Upper lobe of right lung (tissue), 1 donor: ENCODE results near the gene ACTR1B. TPM values are rescaled to one million over a fixed set of nuclear protein-coding genes. Genes with fewer than 3 reads are reported as not detected.
A peak's percentile ranks its signal among the peaks of the same experiment; 100 is the strongest.
"Not testable (repeated sequence)": the region's sequence is repeated elsewhere in the genome, so short reads cannot be mapped to it uniquely, and the experiment has no call there.

Source experiments
- ATAC-seq: fragments of 200-7000 bp; cut with Tn5 transposase; one replicate; pipeline ENCODE4 v1.9.1; 2020; ENCODE audit warnings: mild to moderate bottlenecking, moderate library complexity
- DNase-seq: peaks from one replicate; pipeline ENCODE4 v3.0.0-alpha.2; 2020
- H3K27ac ChIP-seq: fragments of 200-600 bp; one replicate; pipeline ENCODE4 v1.8.0; 2022
- H3K27me3 ChIP-seq: fragments of 200-600 bp; one replicate; pipeline ENCODE4 v1.8.0; 2022; ENCODE audit warnings: mild to moderate bottlenecking
- H3K36me3 ChIP-seq: fragments of 200-600 bp; one replicate; pipeline ENCODE4 v1.8.0; 2022
- H3K4me1 ChIP-seq: fragments of 200-600 bp; one replicate; pipeline ENCODE4 v1.8.0; 2022
- H3K4me3 ChIP-seq: fragments of 200-600 bp; one replicate; pipeline ENCODE4 v1.8.0; 2022; ENCODE audit warnings: mild to moderate bottlenecking
- H3K9me3 ChIP-seq: fragments of 200-600 bp; one replicate; pipeline ENCODE4 v1.8.0; 2022
- intact Hi-C: fragments of 100-400 bp; cut with DNase I; formaldehyde crosslinking; loops from one replicate; pipeline ENCODE4 v1.11.0; 2022
- long read RNA-seq: library from polyadenylated mRNA; unstranded; transcript quantifications from one replicate; pipeline ENCODE4 v2.0.0, GENCODE V29; 2021
- total RNA-seq: library from RNA; stranded (reverse); fragmentation: NEBNext Ultra II Directional; extraction: Animal tissue kit (Norgen Biotek cat#: 25700); gene quantifications from one replicate; pipeline ENCODE4 v1.2.1, GENCODE V29; 2021
- TF ChIP-seq, protein P1 (sequence below): fragments of 200-600 bp; IDR thresholded peaks from one replicate; pipeline ENCODE4 v1.8.0; 2022; ENCODE audit warnings: antibody characterized with exemption
- donor health status: DM: no; HTN: yes; CAD: no; lungs with severe emphysema.

The ACTR1B gene
- total RNA-seq = 60.7 TPM
- long read RNA-seq, transcript ACTR1B-201 (11 exons, 2,243 nt) = major isoform, 34 of 59 reads
- long read RNA-seq, partial matches to known transcripts = 13 of 59 reads
- long read RNA-seq, other reads (novel, unspliced or antisense) = 12 of 59 reads

DNA sequence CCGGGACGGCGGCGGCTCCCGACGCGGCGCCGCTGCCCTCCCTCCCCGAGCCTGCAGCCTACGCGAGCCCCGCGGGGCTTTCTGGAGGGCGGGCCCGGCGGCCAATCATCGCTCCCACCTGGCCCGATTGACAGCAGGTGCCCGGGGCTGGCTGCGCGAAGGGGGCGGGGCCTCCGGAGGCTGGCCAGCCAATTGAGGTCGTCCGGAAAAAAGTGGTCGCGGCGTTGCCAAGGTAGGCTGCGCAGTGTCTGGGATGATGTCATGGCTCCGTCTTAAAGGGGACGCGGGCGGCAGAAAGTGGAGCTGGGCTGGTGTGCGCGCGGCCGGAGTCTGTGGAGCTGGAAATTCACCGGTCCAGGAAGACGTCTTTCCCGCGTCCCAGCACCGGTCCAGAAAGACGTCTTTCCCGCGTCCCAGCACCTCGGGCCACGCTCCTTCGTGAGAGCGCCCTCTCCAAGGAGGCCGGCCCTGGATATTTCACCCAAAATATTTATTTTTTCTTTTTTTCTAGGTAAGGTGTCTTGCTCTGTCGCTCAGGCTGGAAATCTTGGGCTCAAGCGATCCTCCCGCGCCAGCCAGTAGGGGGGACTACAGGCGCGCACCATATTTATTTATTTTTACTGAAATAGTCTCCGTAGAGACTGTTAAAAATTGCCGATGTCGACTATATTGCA, at the start of gene ACTR1B:
TSS of gene ACTR1B (minus strand) at position 83 of the 674 bp plus-strand sequence. CDS start 154 bp downstream, outside the sequence.
- no peaks in the 10 kb centered on the region for H3K9me3 ChIP-seq
- ATAC-seq (peak; percentile 95), DNase-seq (peak; percentile 99)
- peak within 1 kb of the TSS; percentile 67 for H3K4me3 ChIP-seq
- H3K4me1 ChIP-seq = peaks cover 20% of the 10 kb centered on the region
- peak within 1 kb of the TSS; percentile 97 for H3K27ac ChIP-seq
- TF ChIP-seq, protein P1, sequence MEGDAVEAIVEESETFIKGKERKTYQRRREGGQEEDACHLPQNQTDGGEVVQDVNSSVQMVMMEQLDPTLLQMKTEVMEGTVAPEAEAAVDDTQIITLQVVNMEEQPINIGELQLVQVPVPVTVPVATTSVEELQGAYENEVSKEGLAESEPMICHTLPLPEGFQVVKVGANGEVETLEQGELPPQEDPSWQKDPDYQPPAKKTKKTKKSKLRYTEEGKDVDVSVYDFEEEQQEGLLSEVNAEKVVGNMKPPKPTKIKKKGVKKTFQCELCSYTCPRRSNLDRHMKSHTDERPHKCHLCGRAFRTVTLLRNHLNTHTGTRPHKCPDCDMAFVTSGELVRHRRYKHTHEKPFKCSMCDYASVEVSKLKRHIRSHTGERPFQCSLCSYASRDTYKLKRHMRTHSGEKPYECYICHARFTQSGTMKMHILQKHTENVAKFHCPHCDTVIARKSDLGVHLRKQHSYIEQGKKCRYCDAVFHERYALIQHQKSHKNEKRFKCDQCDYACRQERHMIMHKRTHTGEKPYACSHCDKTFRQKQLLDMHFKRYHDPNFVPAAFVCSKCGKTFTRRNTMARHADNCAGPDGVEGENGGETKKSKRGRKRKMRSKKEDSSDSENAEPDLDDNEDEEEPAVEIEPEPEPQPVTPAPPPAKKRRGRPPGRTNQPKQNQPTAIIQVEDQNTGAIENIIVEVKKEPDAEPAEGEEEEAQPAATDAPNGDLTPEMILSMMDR = peak; percentile 63
- intact Hi-C loops = no loop called here
- no peaks in the 10 kb centered on the region for H3K27me3 ChIP-seq
- H3K36me3 ChIP-seq = peaks cover 2% of the 10 kb centered on the region

DNA sequence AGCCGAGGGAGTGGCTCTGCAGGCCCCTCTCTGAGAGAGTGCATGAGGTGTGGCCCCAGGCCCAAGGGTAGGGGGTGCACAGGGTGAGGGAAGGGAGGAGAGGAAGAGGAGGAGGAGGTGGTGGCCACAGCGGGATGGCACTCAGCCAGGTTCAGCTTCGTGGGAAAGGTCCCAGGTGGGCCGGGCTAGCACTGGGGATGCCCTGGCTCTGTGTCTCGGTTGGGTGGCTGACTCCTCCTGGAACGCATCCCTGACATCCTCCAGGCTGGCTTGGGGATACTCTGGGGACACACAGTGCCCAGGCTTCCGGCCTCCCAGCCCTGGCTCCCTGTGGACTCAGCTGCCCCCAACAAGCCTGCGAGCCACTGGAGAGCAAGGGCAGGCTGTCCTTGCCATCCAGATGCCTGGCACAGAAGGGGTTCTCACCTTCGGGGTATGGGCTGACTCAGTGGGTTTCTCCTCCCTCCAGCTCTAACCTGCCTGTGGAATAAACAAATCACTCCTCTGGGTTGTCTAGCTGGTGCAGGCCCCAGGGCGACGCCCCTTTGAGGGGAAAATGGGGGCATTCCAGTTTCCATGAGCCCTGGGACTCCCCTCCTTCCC, 49.0 kb upstream of the ACTR1B start:
- Histone ChIP-seq H3K4me1 (no peaks in the 10 kb centered on the region), H3K36me3 (no peaks in the 10 kb centered on the region), H3K27me3 (peaks cover 8% of the 10 kb centered on the region), H3K9me3 (no peaks in the 10 kb centered on the region), H3K4me3 (no peak overlapping the region), H3K27ac (peak overlapping the region; percentile 63)
- ATAC-seq = no peak
- peak; percentile 58 for DNase-seq
- TF ChIP-seq, protein P1 = no peak
- intact Hi-C loops = no loop called here

DNA sequence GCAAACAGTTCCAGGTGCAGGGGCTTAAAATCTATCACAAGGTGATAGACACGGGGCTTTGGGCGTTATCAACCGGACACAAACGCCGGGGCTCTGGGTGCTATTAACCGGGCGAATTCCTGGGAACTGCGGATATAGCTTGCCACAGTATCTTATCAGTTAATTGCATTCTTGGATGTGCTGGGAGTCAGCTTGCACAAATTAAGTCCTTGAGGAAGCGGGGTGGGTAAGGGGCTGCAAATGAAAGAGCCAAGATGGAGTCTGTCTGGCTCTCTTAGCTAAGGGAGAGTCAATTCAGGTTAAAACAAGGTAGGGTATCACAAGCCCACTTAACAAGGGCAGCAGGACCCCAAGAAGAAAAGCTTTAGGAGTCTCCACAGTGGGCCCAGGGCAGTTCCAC, 48.3 kb upstream of the ACTR1B start:
- peaks cover 14% of the 10 kb centered on the region for H3K27me3 ChIP-seq
- H3K4me3 ChIP-seq, ATAC-seq, H3K4me1 ChIP-seq, H3K9me3 ChIP-seq, H3K27ac ChIP-seq, H3K36me3 ChIP-seq, intact Hi-C loops: not testable (repeated sequence)
- DNase-seq = peak; percentile 26

DNA sequence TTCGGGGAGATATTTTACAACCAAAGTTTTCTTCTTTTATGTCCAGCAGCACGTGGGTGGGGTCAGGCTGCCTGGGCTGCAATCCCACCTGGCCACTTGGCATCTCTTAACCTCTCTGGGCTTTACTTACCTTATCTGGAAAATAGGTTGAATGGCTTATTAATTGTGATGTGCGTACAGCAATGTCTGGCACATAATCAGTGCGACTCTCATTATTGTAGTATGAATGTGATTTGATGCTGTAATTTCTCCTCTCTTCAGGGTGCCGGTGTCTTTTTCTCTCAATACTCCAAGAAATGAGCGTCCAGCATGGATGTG, 47.5 kb upstream of the ACTR1B start:
- intact Hi-C loops = no loop called here
- H3K27me3 ChIP-seq = peaks cover 15% of the 10 kb centered on the region
- TF ChIP-seq, protein P1 = no peak
- H3K36me3 ChIP-seq = no peaks in the 10 kb centered on the region
- H3K4me3 ChIP-seq = no peak overlapping the region
- H3K27ac ChIP-seq = no peak overlapping the region
- DNase-seq (no peak), ATAC-seq (no peak)
- no peaks in the 10 kb centered on the region for H3K4me1 ChIP-seq
- H3K9me3 ChIP-seq = no peaks in the 10 kb centered on the region

DNA sequence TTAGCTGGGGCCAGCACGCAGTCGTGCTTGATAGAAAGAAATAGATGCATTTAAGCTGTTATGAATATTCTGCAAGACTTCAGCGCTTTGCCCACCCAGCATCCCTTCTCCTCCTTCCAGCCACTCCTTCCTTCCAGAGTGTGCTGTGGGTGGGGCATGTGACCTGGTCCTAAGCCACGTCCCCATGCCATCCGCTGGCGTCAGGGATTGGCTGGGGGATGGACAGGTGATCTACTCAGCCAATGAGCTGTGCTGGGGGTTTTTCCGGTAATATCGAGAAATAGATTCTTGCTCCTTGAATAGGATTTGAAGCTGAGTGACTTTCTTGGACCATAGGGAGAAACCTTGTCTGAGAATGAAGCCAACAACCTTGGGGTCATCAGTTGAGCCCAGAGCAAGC, 44.8 kb upstream of the ACTR1B start:
- intact Hi-C loops = no loop called here
- peaks cover 15% of the 10 kb centered on the region for H3K27me3 ChIP-seq
- no peaks in the 10 kb centered on the region for H3K9me3 ChIP-seq
- no peak overlapping the region for H3K4me3 ChIP-seq
- no peak overlapping the region for H3K27ac ChIP-seq
- no peaks in the 10 kb centered on the region for H3K4me1 ChIP-seq
- DNase-seq (peak; percentile 49), ATAC-seq (no peak)
- H3K36me3 ChIP-seq = no peaks in the 10 kb centered on the region
- TF ChIP-seq, protein P1 = no peak

DNA sequence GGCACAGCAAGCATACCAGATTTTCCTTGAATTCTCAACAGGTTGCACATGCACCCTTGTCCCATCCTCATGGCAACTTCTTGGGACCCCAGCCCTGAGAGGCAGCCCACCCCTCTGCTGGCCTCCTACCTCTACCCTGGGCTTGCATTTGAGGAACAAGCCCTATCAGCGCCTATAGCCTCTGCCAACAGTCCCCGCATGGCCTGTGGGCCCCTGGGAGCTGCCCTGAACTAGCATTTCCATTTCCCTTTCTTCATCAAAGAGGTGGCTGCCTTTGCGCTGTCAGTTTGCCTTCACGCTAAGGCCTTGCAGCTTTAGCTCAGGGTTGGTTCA, 44.2 kb upstream of the ACTR1B start:
- Histone ChIP-seq H3K4me1 (no peaks in the 10 kb centered on the region), H3K36me3 (no peaks in the 10 kb centered on the region), H3K9me3 (no peaks in the 10 kb centered on the region), H3K27me3 (peaks cover 15% of the 10 kb centered on the region), H3K4me3 (no peak overlapping the region), H3K27ac (no peak overlapping the region)
- TF ChIP-seq, protein P1 = no peak
- intact Hi-C loops = no loop called here
- peak; percentile 41 for DNase-seq
- ATAC-seq = no peak
